GM18499 (cell line): Measurements from ENCODE around the gene SPRED1.
A peak's percentile ranks its signal among the peaks of the same experiment; 100 is the strongest.
"Not testable (repeated sequence)": the region's sequence is repeated elsewhere in the genome, so short reads cannot be mapped to it uniquely, and the experiment has no call there.

Source experiments
- ATAC-seq: cut with Tn5 transposase; IDR thresholded peaks from one replicate; pipeline ENCODE4 v1.9.1; 2021; ENCODE audit warnings: moderate number of reproducible peaks; ENCODE audit not compliant: insufficient read depth, unreplicated experiment

Gene SPRED1

DNA sequence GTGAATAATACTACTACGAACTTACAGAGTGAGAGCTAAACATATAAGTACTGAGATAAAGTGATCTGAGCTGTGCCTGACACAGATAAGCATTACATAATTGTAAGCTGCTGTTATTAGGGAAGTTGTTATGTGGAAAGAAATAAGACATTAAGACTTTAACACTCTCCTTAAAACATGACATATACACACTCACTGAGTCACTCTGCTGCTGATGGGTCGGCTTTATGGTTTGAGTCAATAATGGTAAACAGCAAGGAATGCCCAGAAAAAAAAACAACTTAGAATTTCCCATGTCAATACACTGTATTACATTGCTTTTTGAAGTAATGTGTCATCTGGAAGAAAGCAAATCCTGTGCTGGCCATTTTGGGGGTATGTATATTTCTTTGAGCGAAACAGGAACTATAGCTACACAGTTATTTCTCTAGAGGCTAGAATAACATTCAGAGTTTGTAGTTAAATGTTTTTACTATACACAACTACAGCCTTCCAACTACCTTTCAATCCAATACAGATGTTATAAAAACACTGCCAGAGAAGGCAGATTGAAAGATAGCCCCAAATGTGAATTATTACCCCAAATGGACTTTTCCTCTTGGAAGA, 22.8 kb upstream of the SPRED1 start:
- ATAC-seq, result no peak

DNA sequence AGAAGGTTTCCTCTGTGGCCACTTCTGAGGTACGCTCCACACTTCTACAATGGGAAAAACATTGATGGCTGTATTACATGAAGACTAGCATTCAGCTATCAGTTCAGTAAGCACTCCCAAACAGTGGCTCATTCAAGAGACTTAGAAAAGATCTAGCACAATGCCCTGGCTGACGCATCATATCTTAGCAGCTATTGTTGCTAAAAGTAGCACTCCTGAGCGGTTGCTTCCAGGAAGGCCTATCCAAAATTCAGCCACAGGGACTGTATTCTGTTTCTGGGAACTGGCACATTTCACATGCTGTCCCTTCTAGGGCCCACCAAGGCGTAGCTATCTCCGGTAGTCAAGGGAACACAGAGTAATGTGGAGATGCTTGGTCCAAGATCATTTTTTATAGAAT, 21.2 kb upstream of the SPRED1 start:
- no peak for ATAC-seq

DNA sequence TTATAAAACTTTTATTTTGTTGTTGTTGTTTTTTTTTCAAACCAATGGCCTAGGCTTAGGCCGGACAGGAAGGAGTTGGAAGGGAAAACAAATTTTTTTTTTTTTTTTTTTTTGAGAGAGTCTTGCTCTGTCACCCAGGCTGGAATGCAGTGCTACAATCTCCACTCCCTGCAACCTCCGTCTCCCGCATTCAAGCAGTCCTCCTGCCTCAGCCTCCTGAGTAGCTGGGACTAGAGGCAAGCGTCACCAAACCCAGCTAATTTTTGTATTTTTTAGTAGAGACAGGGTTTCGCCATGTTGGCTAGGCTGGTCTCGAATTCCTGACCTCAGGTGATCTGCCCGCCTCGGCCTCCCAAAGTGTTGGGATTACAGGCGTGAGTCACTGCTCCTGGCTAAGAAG, 15.6 kb upstream of the SPRED1 start:
- not testable (repeated sequence) for ATAC-seq

DNA sequence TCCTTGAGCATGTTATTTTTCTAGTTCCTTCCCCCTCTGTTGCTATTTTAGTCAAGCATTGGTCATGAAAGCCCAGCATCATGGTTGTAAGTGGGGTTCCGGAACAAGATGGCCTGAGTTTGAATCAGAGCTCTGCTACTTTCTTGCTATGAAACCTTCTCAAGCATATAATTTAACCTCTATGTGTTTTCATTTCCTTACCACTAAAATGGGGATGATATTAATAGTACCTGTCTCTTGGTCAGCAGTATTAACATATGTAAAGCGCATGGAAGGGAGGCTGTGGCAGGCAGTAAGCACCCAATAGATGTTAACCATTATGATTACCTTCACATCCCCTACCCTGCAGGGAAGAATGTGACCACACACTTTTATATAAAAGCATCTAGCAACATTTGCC, 14.3 kb upstream of the SPRED1 start:
- peak; percentile 61 for ATAC-seq

DNA sequence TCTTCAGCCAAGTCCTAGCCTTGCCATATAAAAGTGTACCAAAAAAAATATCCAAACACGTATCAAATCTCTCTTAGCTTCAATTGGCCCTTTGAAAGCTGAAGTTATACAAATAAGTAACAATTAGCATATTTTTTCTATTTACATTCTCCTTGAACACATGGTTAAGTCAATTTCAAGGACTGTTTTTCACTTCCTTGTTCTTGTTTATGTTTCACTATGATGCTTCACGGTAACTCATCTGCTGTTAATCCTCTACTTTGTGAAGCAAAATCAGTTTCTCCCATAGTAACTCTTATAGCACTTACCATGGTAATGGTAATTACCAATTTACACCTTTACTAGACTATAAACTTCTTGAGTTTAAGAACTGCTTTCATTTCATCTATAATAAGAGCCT, 10.6 kb upstream of the SPRED1 start:
- ATAC-seq, result no peak

DNA sequence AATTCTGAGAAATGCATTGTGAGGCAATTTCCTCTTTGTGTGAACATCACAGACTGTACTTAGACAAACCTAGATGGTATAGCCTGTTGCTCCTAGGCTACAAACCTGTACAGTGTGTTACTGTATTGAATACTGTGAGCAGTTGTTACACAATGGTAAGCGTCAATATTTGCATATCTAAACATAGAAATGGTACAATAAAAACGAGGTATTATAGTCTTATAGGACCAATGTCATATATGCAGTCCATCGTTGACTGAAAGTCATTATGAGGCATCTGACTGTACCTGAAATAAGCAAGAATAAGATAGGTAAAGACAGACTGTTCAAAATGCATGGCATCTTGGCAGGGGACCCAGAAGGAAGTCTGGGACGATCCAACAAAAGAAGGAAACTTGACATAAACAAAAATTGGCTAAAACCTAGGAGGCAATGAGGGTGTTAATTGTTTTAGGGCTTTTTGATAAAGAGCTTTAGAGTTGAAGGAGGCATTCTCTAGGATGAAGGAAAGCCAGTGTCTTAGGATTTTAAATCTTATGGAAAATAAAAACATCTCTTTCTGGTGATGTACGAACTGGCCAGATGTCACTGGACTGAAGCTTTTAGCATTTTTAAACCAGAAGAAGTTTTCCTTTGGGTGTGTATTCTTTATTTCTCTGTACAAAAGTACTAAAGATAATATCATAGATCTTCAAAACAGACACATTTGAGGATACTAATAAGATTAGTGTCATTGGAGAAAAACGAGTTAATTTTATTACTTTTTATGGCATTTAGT, 9.2 kb upstream of the SPRED1 start:
- ATAC-seq, result no peak

DNA sequence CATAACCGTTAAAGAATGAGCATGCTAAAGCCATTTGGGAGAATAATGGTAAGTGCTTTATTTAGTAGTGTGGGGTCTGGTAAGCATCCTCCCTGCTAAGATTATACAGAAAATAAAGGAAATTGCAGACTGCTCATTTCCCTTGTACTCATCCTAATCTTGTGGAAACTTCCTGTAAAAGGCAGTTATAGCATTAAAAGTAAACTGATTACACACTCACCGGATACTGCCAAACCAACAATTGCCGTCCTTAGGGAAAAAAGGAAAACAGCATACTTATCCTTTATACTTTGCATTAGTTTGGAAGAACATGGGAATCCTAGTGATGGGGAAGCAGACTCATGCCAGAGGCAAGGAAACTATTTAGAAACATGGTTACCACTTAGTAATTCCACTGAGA, 5.3 kb upstream of the SPRED1 start:
- ATAC-seq, result no peak

DNA sequence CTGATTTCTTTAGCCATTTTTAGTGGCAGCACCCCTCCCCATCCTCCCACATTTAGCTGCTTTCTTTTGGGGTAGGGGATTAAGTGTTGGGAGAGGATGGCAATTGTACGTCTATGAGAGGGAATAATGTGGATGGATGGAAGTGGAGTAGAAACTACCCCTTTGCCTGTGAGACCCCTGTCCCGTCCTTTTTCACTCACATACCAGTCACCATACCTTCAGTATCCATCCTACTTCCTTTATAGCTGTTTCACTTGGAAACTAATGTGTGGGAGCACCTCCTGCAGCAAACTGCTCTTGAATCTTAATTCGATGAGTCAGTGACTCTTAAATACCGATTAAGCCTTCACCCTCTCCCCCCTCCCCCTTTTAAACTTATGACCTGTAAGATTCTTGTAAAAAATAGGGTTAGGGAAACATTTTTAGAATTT, 730 bp downstream of the SPRED1 start:
- no peak for ATAC-seq

DNA sequence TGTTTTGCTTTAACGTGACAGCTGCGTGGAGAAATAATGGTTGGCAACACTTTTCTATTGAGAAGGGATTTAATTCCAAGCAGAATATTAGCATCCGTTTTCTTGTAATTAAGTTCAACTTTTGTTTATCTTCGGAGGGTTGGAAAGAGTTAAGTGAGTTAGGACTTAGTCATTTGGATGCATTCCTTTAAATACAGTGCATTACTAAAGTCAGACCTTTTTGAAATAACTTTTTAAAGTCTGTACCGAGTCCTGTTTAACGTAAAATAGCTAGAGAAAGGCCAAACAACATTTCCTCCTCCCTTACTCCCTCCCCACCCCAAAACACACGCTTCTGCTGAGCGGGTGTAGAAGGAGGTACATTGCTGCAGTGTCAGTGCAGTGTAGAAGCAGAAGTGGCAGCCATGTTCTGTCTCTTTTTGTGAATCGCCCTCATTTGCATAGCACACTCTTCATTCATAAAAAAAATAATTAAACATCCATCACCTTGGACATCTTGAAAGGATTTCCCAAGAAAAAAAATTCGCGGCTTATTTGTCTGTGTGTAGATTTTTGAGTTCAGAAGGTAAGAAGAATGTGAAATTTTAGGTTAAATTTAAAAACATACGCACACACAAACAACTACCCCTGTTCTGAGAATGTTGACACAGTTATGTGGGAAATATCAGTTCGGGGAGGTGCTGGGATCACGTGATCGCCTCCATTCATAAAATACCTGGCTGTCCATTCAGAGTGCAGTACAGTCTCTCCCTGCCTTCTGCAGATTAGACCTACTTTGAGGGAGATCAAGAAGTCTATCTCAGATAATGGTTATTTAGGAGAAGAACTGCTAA, 1.6 kb downstream of the SPRED1 start:
- ATAC-seq, result no peak

DNA sequence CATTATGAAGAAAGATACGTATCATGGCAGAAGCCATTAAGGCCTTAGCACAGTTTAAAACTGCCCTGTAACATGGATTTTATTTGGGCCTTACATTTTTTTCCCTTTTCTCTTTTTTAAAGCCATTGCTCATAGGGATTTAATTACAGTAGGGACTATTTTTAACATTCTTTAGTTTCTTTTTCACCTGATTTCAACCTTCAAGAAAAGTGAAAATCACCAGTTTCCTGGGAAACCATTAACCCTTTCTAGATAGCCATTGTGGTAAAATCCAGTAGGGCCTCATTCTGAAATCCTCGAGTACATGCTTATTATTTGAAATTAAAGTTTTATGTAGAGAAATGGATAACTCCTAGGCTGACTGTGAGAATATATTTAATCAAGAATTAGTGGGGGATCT, 3.1 kb downstream of the SPRED1 start:
- no peak for ATAC-seq

DNA sequence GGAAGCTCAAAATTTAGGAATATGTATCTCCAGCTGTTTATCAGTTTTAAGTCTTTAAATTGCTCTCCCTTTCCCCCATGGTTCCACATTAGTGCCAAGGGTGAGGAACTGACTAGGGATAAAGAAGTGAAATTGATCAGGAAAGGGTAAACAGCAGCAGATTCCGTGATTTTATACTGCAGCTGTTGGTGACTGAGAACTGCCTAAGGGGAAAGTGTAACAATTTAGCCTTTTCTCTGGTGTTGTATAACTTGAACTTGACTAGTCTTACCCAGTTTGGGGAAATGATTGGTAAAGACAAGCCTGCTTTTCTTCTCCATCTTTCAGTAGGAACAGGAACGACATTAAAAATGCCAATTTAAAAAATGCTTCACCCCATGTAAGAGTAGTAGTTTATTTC, 5.0 kb downstream of the SPRED1 start:
- ATAC-seq, result no peak

DNA sequence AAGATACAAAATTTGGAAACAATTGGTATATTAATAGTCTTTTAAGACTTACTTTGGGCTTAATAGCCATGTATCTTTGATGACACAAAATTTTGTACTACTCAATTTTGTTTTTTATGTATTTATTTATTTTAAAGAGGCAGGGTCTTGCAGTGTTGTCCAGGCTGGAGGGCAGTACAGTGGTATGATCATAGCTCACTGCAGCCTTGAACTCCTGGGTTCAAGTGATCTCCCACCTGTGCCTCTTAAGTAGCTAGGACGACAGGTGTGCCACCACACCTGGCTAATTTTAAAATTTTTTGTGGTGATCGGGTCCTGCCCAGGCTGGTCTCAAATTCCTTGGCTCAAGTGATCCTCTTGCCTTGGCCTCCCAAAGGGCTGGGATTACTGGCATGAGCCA, 6.5 kb downstream of the SPRED1 start:
- no peak for ATAC-seq

DNA sequence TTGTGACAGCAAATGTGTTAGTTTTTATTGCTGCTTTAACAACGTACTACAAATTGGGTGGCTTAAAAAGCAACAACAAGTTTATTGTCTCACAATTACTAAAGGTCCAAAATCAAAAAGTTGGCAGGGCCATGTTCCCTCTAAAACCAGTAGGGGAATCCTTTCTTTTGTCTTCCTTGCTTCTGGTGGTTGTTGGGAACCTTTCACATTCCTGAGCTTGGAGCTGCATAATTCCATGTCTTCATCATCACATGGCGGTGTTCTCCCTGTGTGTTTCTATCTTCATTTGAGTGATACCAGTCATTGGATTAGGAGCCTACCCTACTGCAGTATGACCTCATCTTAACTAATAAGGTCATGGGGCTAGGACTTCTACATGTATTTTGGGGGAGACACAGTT, 7.4 kb downstream of the SPRED1 start:
- ATAC-seq, result no peak

DNA sequence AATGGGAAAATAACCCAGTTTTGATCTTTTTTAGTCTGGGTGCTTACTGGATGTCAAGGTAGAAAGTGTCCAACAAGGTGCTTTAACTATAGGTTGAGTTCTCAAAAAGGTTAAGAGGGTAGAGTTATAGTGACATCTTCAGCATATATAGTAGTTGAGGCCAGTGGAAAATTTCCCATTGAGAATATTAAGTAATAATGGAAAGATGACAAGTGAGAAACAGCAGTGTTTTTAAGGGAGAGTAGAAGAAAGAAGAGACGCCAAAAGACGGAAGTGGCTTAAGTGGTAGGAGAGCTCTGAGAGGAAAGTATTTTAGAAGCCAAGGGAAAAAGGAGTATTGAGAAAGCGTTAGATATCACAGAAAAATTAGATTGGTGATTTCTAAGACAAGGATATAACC, 10.6 kb downstream of the SPRED1 start:
- ATAC-seq, result no peak

DNA sequence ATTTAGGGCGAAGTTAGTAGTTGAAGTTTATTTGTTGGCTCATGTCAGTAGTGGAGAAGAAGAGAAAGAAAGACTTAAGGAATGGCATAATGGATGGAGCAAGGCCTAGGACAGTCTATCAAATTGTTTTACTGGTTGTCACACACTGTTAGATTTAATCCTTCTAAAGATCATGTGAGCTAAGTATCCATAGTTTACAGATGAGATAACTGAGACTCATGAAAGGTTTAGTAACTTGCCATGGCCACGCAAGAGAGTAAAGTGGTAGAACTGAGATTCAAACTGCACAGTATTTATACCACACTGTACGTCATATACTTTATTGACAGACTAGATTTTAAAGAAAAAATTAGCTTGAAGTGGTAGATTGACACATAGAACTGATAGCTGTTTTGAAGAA, 11.4 kb downstream of the SPRED1 start:
- ATAC-seq, result no peak

DNA sequence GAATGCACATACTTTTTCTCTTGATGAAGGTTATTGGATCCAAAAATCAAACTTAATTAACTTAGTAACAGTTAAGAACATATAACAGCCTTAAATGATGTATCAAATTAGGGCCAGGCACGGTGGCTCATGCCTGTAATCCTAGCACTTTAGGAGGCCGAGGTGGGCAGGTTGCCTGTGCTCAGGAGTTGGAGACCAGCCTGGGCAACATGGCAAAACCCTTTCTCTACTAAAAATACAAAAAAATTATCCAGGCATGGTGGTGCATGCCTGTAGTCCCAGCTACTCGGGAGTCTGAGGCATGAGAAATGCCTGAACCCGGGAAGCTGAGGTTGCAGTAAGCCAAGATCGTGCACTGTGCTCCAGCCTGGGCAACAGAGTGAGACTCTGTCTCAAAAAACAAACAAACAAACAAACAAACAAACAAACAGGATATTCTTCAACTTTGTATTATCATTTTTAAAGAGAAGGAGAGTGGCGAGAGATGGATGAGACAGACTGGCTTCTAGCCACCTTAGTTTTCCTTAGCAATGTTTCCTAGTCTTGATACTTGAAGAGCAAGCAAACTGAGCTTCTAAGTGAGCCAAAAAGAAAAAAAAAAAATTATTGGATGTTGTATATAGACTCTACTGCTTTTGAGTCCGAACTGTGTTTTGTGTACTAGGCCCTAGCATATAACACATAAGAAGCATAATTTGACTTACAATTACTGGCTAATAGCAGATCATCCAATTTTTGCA, 13.8 kb downstream of the SPRED1 start:
- ATAC-seq, result no peak

DNA sequence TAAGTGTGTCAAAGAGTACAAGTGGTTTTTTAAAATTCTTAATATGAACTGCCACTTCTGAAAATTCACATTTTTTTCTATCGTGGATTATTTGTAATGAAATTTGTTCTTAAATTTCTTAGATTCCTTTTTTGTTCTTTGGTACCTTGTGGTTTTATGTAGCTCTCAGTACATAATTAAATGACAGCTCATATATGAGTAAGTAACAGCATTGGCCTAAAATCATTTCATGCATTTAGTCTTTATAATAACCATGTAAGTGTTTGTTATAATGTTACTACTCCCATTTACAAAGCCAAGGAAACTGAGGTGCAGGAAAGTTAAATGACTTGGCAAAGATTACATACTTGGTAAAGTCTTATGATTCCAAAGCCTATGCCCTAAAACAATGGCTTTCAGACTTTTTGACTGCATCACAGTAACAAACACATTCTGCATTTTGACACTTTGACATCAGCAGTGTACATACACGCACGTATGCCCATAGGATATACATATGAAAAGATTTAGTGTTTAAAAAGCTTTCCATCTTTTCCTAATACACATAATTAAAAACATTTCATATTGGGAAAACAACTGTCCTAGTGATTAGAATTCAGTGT, 14.9 kb downstream of the SPRED1 start:
- ATAC-seq, result no peak

DNA sequence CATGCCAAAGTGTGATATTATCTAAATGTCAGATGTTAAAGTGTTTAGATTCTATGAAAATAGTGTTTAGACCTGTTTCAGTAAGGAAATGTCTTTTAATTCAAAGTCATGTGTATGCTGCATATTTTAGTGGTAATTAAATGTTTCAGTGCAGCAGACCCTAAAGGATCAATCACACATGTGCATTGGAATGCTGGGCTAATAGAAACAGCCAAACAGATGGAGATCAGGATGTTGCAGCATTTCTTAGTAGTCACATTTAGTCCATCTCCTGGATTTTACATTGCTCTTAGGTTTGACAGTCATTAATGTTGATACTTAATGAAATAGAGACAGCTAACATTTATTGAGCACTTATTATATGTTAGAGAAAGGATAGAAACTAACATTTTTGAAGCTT, 18.5 kb downstream of the SPRED1 start:
- no peak for ATAC-seq

DNA sequence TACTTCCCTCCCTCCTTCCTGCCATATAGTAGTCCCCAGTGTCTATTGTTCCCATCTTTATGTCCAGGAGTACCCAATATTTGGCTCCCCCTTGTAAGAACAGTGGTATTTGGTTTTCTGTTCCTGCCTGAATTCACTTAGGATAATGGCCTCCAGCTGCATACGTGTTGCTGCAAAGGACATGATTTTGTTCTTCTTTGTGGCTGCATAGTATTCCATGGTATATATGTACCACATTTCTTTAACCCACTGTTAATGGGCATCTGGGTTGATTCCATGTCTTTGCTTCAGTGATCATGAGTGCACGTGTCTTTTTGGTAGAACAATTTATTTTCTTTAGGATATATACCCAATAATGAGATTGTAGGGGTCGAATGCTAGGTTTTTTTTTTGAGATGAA, 19.3 kb downstream of the SPRED1 start:
- no peak for ATAC-seq

DNA sequence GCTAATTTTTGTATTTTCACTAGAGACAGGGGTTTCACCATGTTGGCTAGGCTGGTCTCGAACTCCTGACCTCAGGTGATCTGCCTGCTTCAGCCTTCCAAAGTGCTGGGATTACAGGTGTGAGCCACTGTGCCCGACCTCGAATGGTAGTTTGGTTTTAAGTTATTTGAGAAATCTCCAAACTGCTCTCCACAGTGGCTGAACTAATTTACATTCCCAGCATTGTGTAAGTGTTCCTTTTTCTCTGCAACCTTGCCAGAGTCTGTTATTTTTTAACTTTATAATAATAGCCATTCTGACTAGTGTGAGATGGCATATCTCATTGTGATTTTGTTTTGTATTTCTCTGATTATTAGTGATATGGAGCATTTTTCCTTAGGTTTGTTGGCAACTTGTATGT, 19.8 kb downstream of the SPRED1 start:
- ATAC-seq, result not testable (repeated sequence)
